Right atrium auricular region (tissue), 2 donors: ENCODE results near the gene NANS. TPM values are rescaled to one million over a fixed set of nuclear protein-coding genes. Genes with fewer than 3 reads are reported as not detected.

Source experiments
- DNase-seq: peaks from one replicate; pipeline ENCODE4 v3.0.0-alpha.2; 2019; ENCODE audit warnings: low spot score
- H3K27ac ChIP-seq, 2 donors: fragments of 200-600 bp; sonication (generic); 1 replicate in 1 of 2; 2 replicates in 1 of 2; pipeline ENCODE4 v1.5.1; 2016 to 2019
- H3K27me3 ChIP-seq, 2 donors: fragments of 200-600 bp; sonication (generic); one replicate each; pipeline versions ENCODE4 v1.5.1 to v1.6.0; 2017 to 2019
- H3K36me3 ChIP-seq: fragments of 200-600 bp; sonication (generic); one replicate; pipeline ENCODE4 v1.5.1; 2016
- H3K4me1 ChIP-seq, 2 donors: fragments of 200-600 bp; sonication (generic); one replicate each; pipeline versions ENCODE4 v1.5.1 to v1.6.0; 2017 to 2019
- H3K4me3 ChIP-seq, 2 donors: fragments of 200-600 bp; sonication (generic); 1 replicate in 1 of 2; 2 replicates in 1 of 2; pipeline ENCODE4 v1.5.1; 2017 to 2019; ENCODE audit warnings: mild to moderate bottlenecking in 1 of 2, moderate library complexity in 1 of 2
- H3K9me3 ChIP-seq, 2 donors: fragments of 200-600 bp; sonication (generic); one replicate each; pipeline ENCODE4 v1.5.1; 2019
- total RNA-seq, 2 donors: library from RNA; depleted of rRNA; stranded (reverse); fragments of >200 nt; gene quantifications; one replicate each; pipeline ENCODE4 v1.1.0, GENCODE V29; 2016
- TF ChIP-seq, protein P1 (sequence below), 2 donors: fragments of 200-600 bp; sonication (generic); IDR thresholded peaks; one replicate each; pipeline ENCODE4 v1.5.1; 2019; ENCODE audit warnings: antibody characterized with exemption in 2 of 2

NANS gene
- total RNA-seq, 2 donors from 2014 or later: 27.4 to 35.5 TPM

GRCh38 chr9:98099898-98100297 is 43.4 kb downstream of the NANS start:
- Histone ChIP-seq H3K36me3 (no peaks in the 10 kb centered on the region), H3K27ac (no peak overlapping the region), H3K9me3 (no peaks in the 10 kb centered on the region), H3K4me3 (no peak overlapping the region), H3K27me3 (no peaks in the 10 kb centered on the region), H3K4me1 (no peaks in the 10 kb centered on the region)
- TF ChIP-seq, protein P1, sequence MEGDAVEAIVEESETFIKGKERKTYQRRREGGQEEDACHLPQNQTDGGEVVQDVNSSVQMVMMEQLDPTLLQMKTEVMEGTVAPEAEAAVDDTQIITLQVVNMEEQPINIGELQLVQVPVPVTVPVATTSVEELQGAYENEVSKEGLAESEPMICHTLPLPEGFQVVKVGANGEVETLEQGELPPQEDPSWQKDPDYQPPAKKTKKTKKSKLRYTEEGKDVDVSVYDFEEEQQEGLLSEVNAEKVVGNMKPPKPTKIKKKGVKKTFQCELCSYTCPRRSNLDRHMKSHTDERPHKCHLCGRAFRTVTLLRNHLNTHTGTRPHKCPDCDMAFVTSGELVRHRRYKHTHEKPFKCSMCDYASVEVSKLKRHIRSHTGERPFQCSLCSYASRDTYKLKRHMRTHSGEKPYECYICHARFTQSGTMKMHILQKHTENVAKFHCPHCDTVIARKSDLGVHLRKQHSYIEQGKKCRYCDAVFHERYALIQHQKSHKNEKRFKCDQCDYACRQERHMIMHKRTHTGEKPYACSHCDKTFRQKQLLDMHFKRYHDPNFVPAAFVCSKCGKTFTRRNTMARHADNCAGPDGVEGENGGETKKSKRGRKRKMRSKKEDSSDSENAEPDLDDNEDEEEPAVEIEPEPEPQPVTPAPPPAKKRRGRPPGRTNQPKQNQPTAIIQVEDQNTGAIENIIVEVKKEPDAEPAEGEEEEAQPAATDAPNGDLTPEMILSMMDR (IDR thresholded peaks at IDR 0.05): no peak
- no peak for DNase-seq

- Histone ChIP-seq H3K9me3 (no peaks in the 10 kb centered on the region), H3K27me3 (no peaks in the 10 kb centered on the region), H3K36me3 (no peaks in the 10 kb centered on the region), H3K4me3 (no peak overlapping the region), H3K4me1 (no peaks in the 10 kb centered on the region), H3K27ac (no peak overlapping the region)
- TF ChIP-seq, protein P1 (IDR thresholded peaks at IDR 0.05): no peak
- DNase-seq: no peak
Observed at GRCh38 chr9:98100456-98100855, 43.9 kb downstream of the NANS start.

DNA sequence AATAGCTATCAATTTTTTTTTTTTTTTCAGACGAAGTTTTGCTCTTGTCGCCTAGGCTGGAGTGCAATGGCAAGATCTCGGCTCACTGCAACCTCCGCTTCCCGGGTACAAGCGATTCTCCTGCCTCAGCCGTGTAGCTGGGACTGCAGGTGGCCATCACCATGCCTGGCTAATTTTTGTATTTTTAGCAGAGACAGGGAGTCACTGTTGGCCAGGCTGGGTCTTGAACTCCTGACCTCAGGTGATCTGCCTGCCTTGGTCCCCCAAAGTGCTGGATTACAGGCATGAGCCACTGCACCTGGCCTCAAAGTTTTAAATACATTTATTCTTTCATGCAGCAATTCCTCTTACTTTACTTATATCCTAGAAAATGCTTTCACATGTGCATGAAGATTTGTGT is 44.9 kb downstream of the NANS start:
- Histone ChIP-seq H3K27ac (no peak overlapping the region), H3K9me3 (peaks cover 0 to 3% of the 10 kb centered on the region in 2 donors), H3K27me3 (no peaks in the 10 kb centered on the region), H3K4me1 (no peaks in the 10 kb centered on the region), H3K4me3 (no peak overlapping the region), H3K36me3 (no peaks in the 10 kb centered on the region)
- TF ChIP-seq, protein P1 (IDR thresholded peaks at IDR 0.05): no peak
- DNase-seq: no peak

GRCh38 chr9:98101868-98102273 is 45.3 kb downstream of the NANS start:
- DNase-seq: no peak
- Histone ChIP-seq H3K9me3 (peaks cover 0 to 7% of the 10 kb centered on the region in 2 donors), H3K4me3 (no peak overlapping the region), H3K4me1 (no peaks in the 10 kb centered on the region), H3K27ac (no peak overlapping the region), H3K36me3 (no peaks in the 10 kb centered on the region), H3K27me3 (no peaks in the 10 kb centered on the region)
- TF ChIP-seq, protein P1 (IDR thresholded peaks at IDR 0.05): no peak

DNA sequence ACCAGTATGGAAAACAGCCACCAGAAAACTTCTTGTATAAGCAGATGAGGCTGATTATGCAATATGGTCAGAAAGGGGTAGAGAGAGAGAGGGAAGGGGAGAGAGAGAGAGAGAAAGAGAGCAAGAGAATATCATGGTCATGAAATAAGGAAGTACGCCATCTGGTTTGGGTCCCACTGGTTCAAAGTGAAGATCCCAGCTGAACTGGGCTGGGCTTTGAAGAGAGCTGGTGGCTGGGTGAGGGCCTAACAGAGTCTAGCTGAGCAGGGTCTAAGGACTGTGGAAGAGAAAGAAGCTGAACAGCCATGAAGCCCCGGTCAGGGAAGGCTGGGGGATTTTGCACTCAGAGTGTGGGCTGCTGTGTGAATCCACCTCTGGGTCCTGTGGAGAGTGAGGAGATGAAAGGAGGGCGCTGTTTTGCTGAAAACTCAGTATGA is 47.9 kb downstream of the NANS start:
- peaks cover 0 to 12% of the 10 kb centered on the region in 2 donors for H3K9me3 ChIP-seq
- TF ChIP-seq, protein P1 (IDR thresholded peaks at IDR 0.05): no peak
- H3K27ac ChIP-seq: no peak overlapping the region
- no peak overlapping the region for H3K4me3 ChIP-seq
- no peaks in the 10 kb centered on the region for H3K27me3 ChIP-seq
- H3K36me3 ChIP-seq: no peaks in the 10 kb centered on the region
- H3K4me1 ChIP-seq: no peaks in the 10 kb centered on the region
- DNase-seq: no peak

DNA sequence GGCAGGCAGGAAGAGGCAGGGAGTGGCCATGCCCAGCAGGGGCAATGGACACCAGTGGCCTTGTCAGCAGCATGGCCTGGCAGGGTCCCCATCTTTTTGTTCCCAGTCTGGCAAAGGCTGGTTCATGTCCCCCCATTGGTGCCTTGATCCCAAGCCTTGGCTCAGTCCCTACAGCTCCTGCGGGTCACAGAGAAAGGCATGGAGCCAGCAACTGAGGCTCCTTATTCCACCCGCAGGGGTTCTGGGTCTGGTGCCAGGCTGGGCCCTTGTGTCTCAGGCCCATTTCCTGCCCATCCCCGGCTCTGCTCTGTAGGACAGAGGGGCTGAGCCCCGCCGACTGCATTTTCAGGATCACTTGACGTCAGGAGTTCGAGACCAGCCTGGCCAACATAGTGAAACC is 48.5 kb downstream of the NANS start:
- DNase-seq: no peak
- Histone ChIP-seq H3K4me3 (no peak overlapping the region), H3K9me3 (peaks cover 0 to 12% of the 10 kb centered on the region in 2 donors), H3K4me1 (no peaks in the 10 kb centered on the region), H3K27ac (no peak overlapping the region), H3K27me3 (no peaks in the 10 kb centered on the region), H3K36me3 (no peaks in the 10 kb centered on the region)
- TF ChIP-seq, protein P1 (IDR thresholded peaks at IDR 0.05): no peak
